CD4-positive, alpha-beta T cell treated with Interleukin-21 for 1 hour (primary cell): ENCODE data around the gene TECPR1.

Experiments used
- DNase-seq: peaks from one replicate; pipeline ENCODE4 v3.0.0-alpha.2; 2020

TECPR1 gene

GRCh38 chr7:98186452-98187137 is 65.4 kb downstream of the TECPR1 start:
- no peak for DNase-seq

- no peak for DNase-seq
Observed at GRCh38 chr7:98185101-98185500, 66.9 kb downstream of the TECPR1 start.

- DNase-seq, result no peak
Observed at GRCh38 chr7:98180751-98181150, 71.3 kb downstream of the TECPR1 start.

- DNase-seq, result no peak
Observed at GRCh38 chr7:98178762-98179490, 73.1 kb downstream of the TECPR1 start.

GRCh38 chr7:98178321-98178720 is 73.7 kb downstream of the TECPR1 start:
- no peak for DNase-seq

- DNase-seq, result no peak
Observed at GRCh38 chr7:98177553-98177952, 74.5 kb downstream of the TECPR1 start.

- DNase-seq, result no peak
Observed at GRCh38 chr7:98175260-98175940, 76.6 kb downstream of the TECPR1 start.

- DNase-seq, result no peak
Observed at GRCh38 chr7:98174334-98175259, 77.4 kb downstream of the TECPR1 start.

- no peak for DNase-seq
Observed at GRCh38 chr7:98171449-98171848, 80.6 kb downstream of the TECPR1 start.

GRCh38 chr7:98170966-98171365 is 81.1 kb downstream of the TECPR1 start:
- no peak for DNase-seq

GRCh38 chr7:98168904-98169621 is 83.0 kb downstream of the TECPR1 start:
- no peak for DNase-seq

GRCh38 chr7:98168181-98168903 is 83.7 kb downstream of the TECPR1 start:
- DNase-seq, result peak; percentile 77

GRCh38 chr7:98167653-98168052 is 84.4 kb downstream of the TECPR1 start:
- DNase-seq, result no peak

GRCh38 chr7:98166668-98166970 is 85.4 kb downstream of the TECPR1 start:
- DNase-seq, result no peak

GRCh38 chr7:98165827-98166667 is 86.0 kb downstream of the TECPR1 start:
- peak; percentile 51 for DNase-seq
